B cell (primary cell): ENCODE data around the gene UPK2. TPM values are rescaled to one million over a fixed set of nuclear protein-coding genes. Genes with fewer than 3 reads are reported as not detected.

Source experiments
- ATAC-seq: fragments of 200-7000 bp; cut with Tn5 transposase; one replicate; pipeline ENCODE4 v1.10.0; 2021; ENCODE audit warnings: low read depth, mild to moderate bottlenecking, moderate number of reproducible peaks, moderate library complexity
- CTCF ChIA-PET: fragments of 350-600 bp; sonication (Branson Sonifier 250); formaldehyde crosslinking; loops from one replicate; lab custom pipeline; 2021; ENCODE audit warnings: antibody characterized with exemption, inconsistent platforms; lab: Charles Lee
- POLR2A ChIA-PET: fragments of 350-600 bp; sonication (Branson Sonifier 250); formaldehyde crosslinking; loops from one replicate; lab custom pipeline; 2021; ENCODE audit warnings: antibody characterized with exemption; lab: Charles Lee
- DNase-seq: peaks from one replicate; pipeline ENCODE4 v3.0.0; 2013
- H2AFZ ChIP-seq: 2 replicates; pipeline ENCODE4 v1.6.1; 2012; ENCODE audit warnings: mild to moderate bottlenecking, low read depth, low read length; ENCODE audit not compliant: insufficient read depth, poor library complexity, severe bottlenecking
- H3K27ac ChIP-seq, 2 donors: 1 replicate in 1 of 2; 2 replicates in 1 of 2; pipeline ENCODE4 v1.5.1; 2012 to 2013; ENCODE audit warnings: low read length in 2 of 2, mild to moderate bottlenecking in 2 of 2, moderate library complexity in 1 of 2
- H3K27me3 ChIP-seq, 4 experiments: fragments of 200-600 bp in 1 of 4; sonication (generic) in 1 of 4; replicated peaks in 1 of 4; 1 replicate in 2 of 4; 2 replicates in 2 of 4; pipeline versions ENCODE4 v1.6.1 to v1.7.0; 2013 to 2016; ENCODE audit warnings: low read length in 3 of 4, mild to moderate bottlenecking in 2 of 4, mixed read lengths in 1 of 4, moderate library complexity in 1 of 4; ENCODE audit not compliant: insufficient read depth in 4 of 4, control insufficient read depth in 3 of 4; ENCODE audit errors: control extremely low read depth in 1 of 4
- H3K36me3 ChIP-seq, 2 experiments: replicated peaks in 1 of 2; 1 replicate in 1 of 2; 2 replicates in 1 of 2; pipeline versions ENCODE4 v1.6.1 to v1.7.1; 2013; ENCODE audit warnings: low read length in 1 of 2; ENCODE audit not compliant: insufficient read depth in 2 of 2, control insufficient read depth in 1 of 2; ENCODE audit errors: control extremely low read depth in 1 of 2, extremely low read depth in 1 of 2
- H3K4me1 ChIP-seq, 2 donors: fragments of 200-600 bp in 1 of 2; sonication (generic) in 1 of 2; 1 replicate in 1 of 2; 2 replicates in 1 of 2; pipeline versions ENCODE4 v1.5.1 to v1.6.1; 2013 to 2017; ENCODE audit warnings: low read length in 2 of 2; ENCODE audit not compliant: control insufficient read depth in 2 of 2, insufficient read depth in 2 of 2
- H3K4me2 ChIP-seq: replicated peaks from 2 replicates; pipeline ENCODE3; 2012; ENCODE audit warnings: mild to moderate bottlenecking, low read depth, low read length; ENCODE audit not compliant: poor library complexity, severe bottlenecking
- H3K4me3 ChIP-seq, 5 experiments: fragments of 200-600 bp in 1 of 5; sonication (generic) in 1 of 5; 1 replicate in 3 of 5; 2 replicates in 2 of 5; pipeline versions ENCODE4 v1.5.1 to v1.7.0; 2011 to 2016; ENCODE audit warnings: low read length in 4 of 5, mild to moderate bottlenecking in 4 of 5, low read depth in 2 of 5, control low read depth in 1 of 5, moderate library complexity in 1 of 5; ENCODE audit not compliant: insufficient read depth in 1 of 5; ENCODE audit errors: control extremely low read depth in 1 of 5, extremely low read depth in 1 of 5
- H3K79me2 ChIP-seq: fragments of 200-600 bp; sonication (generic); one replicate; pipeline ENCODE4 v1.6.0; 2016; ENCODE audit warnings: low read length; ENCODE audit not compliant: control insufficient read depth, insufficient read depth
- H3K9ac ChIP-seq: fragments of 200-600 bp; sonication (generic); 2 replicates; pipeline ENCODE4 v1.6.1; 2017; ENCODE audit warnings: mild to moderate bottlenecking, low read length, moderate library complexity
- H3K9me3 ChIP-seq, 3 donors: one replicate each; pipeline versions ENCODE4 v1.6.1 to v1.7.1; 2013; ENCODE audit warnings: low read length in 2 of 3; ENCODE audit not compliant: control insufficient read depth in 2 of 3, insufficient read depth in 1 of 3; ENCODE audit errors: control extremely low read depth in 1 of 3
- H4K20me1 ChIP-seq: 2 replicates; pipeline ENCODE4 v1.6.0; 2012; ENCODE audit warnings: mild to moderate bottlenecking, low read length; ENCODE audit not compliant: insufficient read depth, control insufficient read depth, poor library complexity, severe bottlenecking
- H3K27ac Mint-ChIP-seq: one replicate; pipeline ENCODE4 v1.8.0; 2021; ENCODE audit warnings: mixed read lengths
- H3K27me3 Mint-ChIP-seq: one replicate; pipeline ENCODE4 v1.8.0; 2021; ENCODE audit warnings: mixed read lengths
- H3K4me1 Mint-ChIP-seq: one replicate; pipeline ENCODE4 v1.8.0; 2021; ENCODE audit warnings: mixed read lengths
- H3K4me3 Mint-ChIP-seq: one replicate; pipeline ENCODE4 v1.8.0; 2021; ENCODE audit warnings: mixed read lengths
- H3K9me3 Mint-ChIP-seq: one replicate; pipeline ENCODE4 v1.8.0; 2022; ENCODE audit warnings: mixed read lengths; ENCODE audit not compliant: insufficient read depth
- CTCF ChIP-seq: fragments of 200-600 bp; IDR thresholded peaks from one replicate; pipeline ENCODE4 v1.8.0; 2022; ENCODE audit warnings: antibody characterized with exemption, mild to moderate bottlenecking
- EZH2 ChIP-seq: IDR thresholded peaks from 2 replicates; pipeline ENCODE4 v1.6.1; 2012; ENCODE audit warnings: borderline replicate concordance, low read depth, mild to moderate bottlenecking, moderate library complexity, low read length; ENCODE audit not compliant: insufficient read depth, poor library complexity, severe bottlenecking
- WGBS: methylation state at CpG from one replicate; pipeline ENCODE4 v1.1.5; 2013; ENCODE audit warnings: missing lambda C conversion rate; ENCODE audit not compliant: insufficient coverage; 5-methylcytosine and 5-hydroxymethylcytosine counted together
- intact Hi-C: fragments of 100-400 bp; cut with micrococcal nuclease; formaldehyde crosslinking; loops from one replicate; pipeline ENCODE4 v1.10.0; 2022
- polyA plus RNA-seq: library from polyadenylated mRNA; depleted of rRNA; stranded (reverse); fragments of >200 nt; gene quantifications from 2 replicates; pipeline ENCODE4 v1.2.3, GENCODE V29; 2012
- total RNA-seq, 2 donors: library from RNA; stranded (reverse); fragments of 120-200 nt in 1 of 2; gene quantifications; 1 replicate in 1 of 2; 2 replicates in 1 of 2; pipeline versions ENCODE4 v1.2.3 to v1.2.4, GENCODE V29; 2013 to 2022

Gene UPK2
- total and polyA plus RNA-seq, 2 donors (not counting 1 experiment from before 2014, with no cell fraction given) = 0.43 TPM; not detected in 1

GRCh38 chr11:118928101-118928869 is 27.8 kb upstream of the UPK2 start:
- H3K4me1 Mint-ChIP-seq = peaks cover 63% of the 10 kb centered on the region
- intact Hi-C loops = loop anchor here (1.0 kb wide), 2 partner anchors 14 to 138 kb away; no protein-coding TSS in a partner anchor
- peak overlapping the region; percentile 32 to 86 (median 66) for H3K4me3 ChIP-seq

More at GRCh38 chr11:118928101-118928869, 27.8 kb upstream of the UPK2 start:
- peaks cover 35% of the 10 kb centered on the region for H3K79me2 ChIP-seq
- ChIA-PET POLR2A (interaction anchor here (0.6 to 3.3 kb wide), 4 partner anchors 15 to 137 kb away, joined by 4 to 38 read pairs (median 21); partner anchors contain the start of gene DDX6), CTCF (interaction anchor here (0.6 to 12.7 kb wide), 7 partner anchors 11 to 238 kb away, joined by 3 to 288 read pairs (median 13); no protein-coding TSS in a partner anchor)
- peak overlapping the region; percentile 70 for H2AFZ ChIP-seq
- DNase-seq (peak; percentile 99), ATAC-seq (peak; percentile 56)
- peaks cover 40 to 58% of the 10 kb centered on the region in 2 donors for H3K4me1 ChIP-seq
- H3K9me3 ChIP-seq = no peaks in the 10 kb centered on the region
- Mint-ChIP-seq H3K27ac (peak overlapping the region; percentile 98), H3K9me3 (no peaks in the 10 kb centered on the region), H3K27me3 (no peaks in the 10 kb centered on the region), H3K4me3 (peak overlapping the region; percentile 99)
- WGBS = under 1% methylated on average over 22 of the region's 32 CpGs
- peak overlapping the region; percentile 96 to 99 for H3K27ac ChIP-seq
- TF ChIP-seq CTCF = peak; percentile 87
- no peak for TF ChIP-seq EZH2
- H4K20me1 ChIP-seq = peaks cover 17% of the 10 kb centered on the region
- H3K9ac ChIP-seq = peak overlapping the region; percentile 78
- H3K4me2 ChIP-seq = peak overlapping the region; percentile 98
- H3K36me3 ChIP-seq = no peaks in the 10 kb centered on the region
- no peaks in the 10 kb centered on the region for H3K27me3 ChIP-seq
